Lower leg skin (tissue), 3 donors: Measurements from ENCODE around the gene SMIM13.

Source experiments
- CTCF ChIP-seq, 3 donors: fragments of 450-650 bp; IDR thresholded peaks; one replicate each; pipeline ENCODE4 v1.5.1; 2016; ENCODE audit warnings: antibody characterized with exemption in 3 of 3, mild to moderate bottlenecking in 3 of 3, moderate library complexity in 2 of 3
- POLR2A ChIP-seq, 2 donors: fragments of 450-650 bp; IDR thresholded peaks; one replicate each; pipeline ENCODE4 v1.6.1; 2016 to 2017; ENCODE audit warnings: antibody characterized with exemption in 2 of 2, mild to moderate bottlenecking in 1 of 2, moderate library complexity in 1 of 2

DNA sequence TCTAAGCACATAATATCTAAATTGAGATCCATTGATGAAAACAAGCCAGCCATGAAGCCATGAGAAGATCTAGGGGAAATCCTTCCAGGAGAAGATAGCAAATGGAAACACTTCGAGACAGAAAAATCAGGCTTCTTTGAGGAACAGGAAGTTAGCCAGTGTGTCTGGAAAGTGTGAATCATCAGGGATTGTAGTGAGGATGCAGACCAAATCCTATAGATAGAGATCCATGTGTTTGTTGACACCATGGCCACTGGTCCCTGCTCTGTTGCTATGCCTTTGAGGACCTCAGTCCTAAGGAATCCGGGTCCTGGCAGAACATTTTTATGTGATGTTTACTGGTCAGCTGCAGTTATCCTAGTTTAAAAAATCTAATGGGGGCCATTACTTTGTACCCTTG lies 42.9 kb upstream of the SMIM13 start:
- TF ChIP-seq CTCF (IDR thresholded peaks at IDR 0.05): no peak
- no peak for TF ChIP-seq POLR2A (IDR thresholded peaks at IDR 0.05)
